GM12892 (cell line): ENCODE measurements around the gene KEL.

Experiments used
- POLR2A ChIP-seq: IDR thresholded peaks from 2 replicates; pipeline ENCODE4 v1.6.1; 2011; ENCODE audit warnings: low read depth, low read length, control low read depth
- POLR2AphosphoS5 ChIP-seq: IDR thresholded peaks from 2 replicates; pipeline ENCODE4 v1.6.1; 2011; ENCODE audit warnings: low read depth, low read length, control low read depth
- TAF1 ChIP-seq: IDR thresholded peaks from 2 replicates; pipeline ENCODE4 v1.6.1; 2011; ENCODE audit warnings: low read depth, mild to moderate bottlenecking, control low read depth, low read length, borderline replicate concordance

DNA sequence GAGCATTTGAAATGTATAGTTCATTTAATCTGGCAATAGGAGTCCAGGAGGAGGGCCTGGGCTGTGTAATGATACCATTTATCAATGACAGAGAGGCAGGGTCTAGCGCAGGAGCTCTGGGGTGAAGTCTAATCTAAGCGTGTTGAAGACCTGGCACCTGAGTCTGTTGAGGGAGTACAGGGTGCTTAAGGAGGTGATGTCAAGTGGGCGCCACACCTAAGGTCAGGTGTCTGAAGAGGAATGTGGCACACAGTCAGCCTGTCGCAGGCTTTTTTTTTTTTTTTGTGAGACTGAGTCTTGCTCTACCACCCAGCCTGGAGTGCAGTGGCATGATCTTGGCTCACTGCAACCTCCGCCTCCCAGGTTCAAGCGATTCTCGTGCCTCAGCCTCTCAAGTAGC lies 20.6 kb downstream of the KEL start:
- TF ChIP-seq POLR2A (no peak), POLR2AphosphoS5 (no peak), TAF1 (no peak)
